GM06990 (cell line): ENCODE data around the gene ACTR6.
"Not testable (repeated sequence)": the region's sequence is repeated elsewhere in the genome, so short reads cannot be mapped to it uniquely, and the experiment has no call there.

Experiments used
- DNase-seq: peaks from one replicate; pipeline ENCODE4 v3.0.0-alpha.2; 2011; ENCODE audit not compliant: insufficient read length; ENCODE audit errors: extremely low read depth
- H3K27me3 ChIP-seq: replicated peaks from 2 replicates; pipeline ENCODE4 v1.6.0; 2011; ENCODE audit warnings: low read length; ENCODE audit not compliant: control insufficient read depth, insufficient read depth
- H3K36me3 ChIP-seq: 2 replicates; pipeline ENCODE4 v1.5.1; 2011; ENCODE audit warnings: low read length; ENCODE audit not compliant: control insufficient read depth, insufficient read depth
- H3K4me3 ChIP-seq: replicated peaks from 2 replicates; pipeline ENCODE4 v1.5.1; 2011; ENCODE audit warnings: low read depth, mild to moderate bottlenecking, control low read depth, low read length
- CTCF ChIP-seq: IDR thresholded peaks from 2 replicates; pipeline ENCODE4 v1.5.1; 2011; ENCODE audit warnings: low read length, control low read depth, mild to moderate bottlenecking, inconsistent platforms; ENCODE audit not compliant: insufficient read depth, poor library complexity, severe bottlenecking

ACTR6 gene

DNA sequence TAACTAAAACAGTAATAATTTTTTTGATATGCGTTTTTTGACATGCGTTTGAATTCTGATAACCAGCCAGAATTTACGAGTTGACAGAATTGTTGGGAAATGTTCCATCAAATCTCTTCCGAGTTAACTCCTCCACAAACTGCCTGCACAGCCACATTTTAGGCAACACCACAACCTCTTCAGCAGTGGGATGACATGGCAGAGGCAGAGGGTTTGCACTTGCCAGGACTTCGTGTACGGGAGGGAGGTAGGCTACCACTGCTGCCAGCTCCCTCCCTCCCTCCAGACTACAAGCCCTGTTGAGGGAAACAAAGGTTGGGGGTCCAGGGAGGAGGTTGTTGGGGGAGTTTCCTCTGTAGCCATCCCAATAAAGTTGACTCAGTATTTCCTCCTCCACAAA is 14.5 kb upstream of the ACTR6 start:
- no peak for TF ChIP-seq CTCF
- Histone ChIP-seq H3K36me3 (peaks cover 1% of the 10 kb centered on the region), H3K4me3 (no peak overlapping the region), H3K27me3 (no peaks in the 10 kb centered on the region)
- DNase-seq, result no peak

DNA sequence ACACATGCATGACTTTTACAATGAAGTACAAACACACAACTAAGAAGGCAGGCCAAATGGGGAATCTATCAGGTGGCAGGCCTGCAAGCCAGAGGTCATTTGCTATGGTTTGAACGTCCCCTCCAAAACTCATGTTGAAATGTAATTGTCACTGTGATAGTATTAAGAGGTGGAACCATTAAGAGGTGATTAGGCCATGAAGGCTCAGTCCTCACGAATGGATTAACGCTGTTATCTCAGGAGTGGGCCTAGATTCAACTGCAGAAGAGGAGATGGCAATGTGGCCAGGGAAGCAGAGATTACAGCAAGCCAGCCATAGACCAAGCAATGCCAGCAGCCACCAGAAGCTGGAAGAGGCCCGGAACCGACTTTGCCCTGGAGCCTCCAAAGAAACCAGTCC is 13.5 kb upstream of the ACTR6 start:
- no peak for TF ChIP-seq CTCF
- no peak for DNase-seq
- Histone ChIP-seq H3K27me3 (no peaks in the 10 kb centered on the region), H3K36me3 (peaks cover 1% of the 10 kb centered on the region), H3K4me3 (no peak overlapping the region)

GRCh38 chr12:100187857-100188519 is 12.6 kb upstream of the ACTR6 start:
- no peak for TF ChIP-seq CTCF
- H3K36me3 ChIP-seq, result peaks cover 1% of the 10 kb centered on the region
- no peaks in the 10 kb centered on the region for H3K27me3 ChIP-seq
- H3K4me3 ChIP-seq, result no peak overlapping the region
- DNase-seq, result no peak

GRCh38 chr12:100188888-100189635 is 11.6 kb upstream of the ACTR6 start:
- H3K27me3 ChIP-seq, H3K4me3 ChIP-seq: not testable (repeated sequence)

GRCh38 chr12:100189636-100190394 is 10.8 kb upstream of the ACTR6 start:
- no peaks in the 10 kb centered on the region for H3K27me3 ChIP-seq
- no peak for DNase-seq
- no peak overlapping the region for H3K4me3 ChIP-seq
- TF ChIP-seq CTCF, result no peak
- peaks cover 1% of the 10 kb centered on the region for H3K36me3 ChIP-seq

More at GRCh38 chr12:100188888-100189635, 11.6 kb upstream of the ACTR6 start:
- not testable (repeated sequence) for H3K36me3 ChIP-seq, DNase-seq

DNA sequence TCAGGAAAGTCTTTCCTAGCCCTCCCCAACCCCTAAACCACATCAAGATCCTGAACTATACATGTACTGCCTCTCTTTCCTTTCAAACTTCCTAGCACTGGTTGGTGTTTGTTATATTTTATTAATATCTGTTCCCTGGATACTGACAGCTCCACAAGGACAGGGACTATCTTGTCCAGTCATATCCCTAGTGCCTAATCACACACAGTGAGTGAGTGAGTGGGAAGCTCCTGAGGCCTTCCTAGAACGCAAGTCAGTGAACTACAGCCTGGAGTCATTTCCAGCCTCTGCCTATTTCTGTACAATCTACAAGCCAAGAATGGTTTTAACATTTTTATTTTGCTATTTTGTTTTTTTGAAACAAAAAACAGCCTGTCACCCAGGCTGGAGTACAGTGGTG is 7.5 kb upstream of the ACTR6 start:
- Histone ChIP-seq H3K4me3 (no peak overlapping the region), H3K36me3 (peaks cover 1% of the 10 kb centered on the region), H3K27me3 (no peaks in the 10 kb centered on the region)
- TF ChIP-seq CTCF, result no peak
- no peak for DNase-seq
